Kidney (tissue), 14 donors: ENCODE results near the gene ARFIP1. TPM values are rescaled to one million over a fixed set of nuclear protein-coding genes. Genes with fewer than 3 reads are reported as not detected.

Source experiments
- DNase-seq, 5 donors: peaks; one replicate each; pipeline ENCODE4 v3.0.0-alpha.2; 2013 to 2020
- FAIRE-seq: peaks from 2 replicates; lab custom pipeline; 2012; peaks lifted over from hg19 to GRCh38; lab: Jason Lieb, UNC
- H3K27ac ChIP-seq, 2 donors: one replicate each; pipeline ENCODE4 v1.7.0; 2013; ENCODE audit warnings: low read depth in 2 of 2, low read length in 2 of 2, inconsistent platforms in 1 of 2
- H3K27me3 ChIP-seq: one replicate; pipeline ENCODE4 v1.7.1; 2013; ENCODE audit warnings: low read length, inconsistent platforms; ENCODE audit not compliant: control insufficient read depth, insufficient read depth
- H3K36me3 ChIP-seq, 3 donors: one replicate each; pipeline versions ENCODE4 v1.7.0 to v1.7.1; 2013; ENCODE audit warnings: low read length in 3 of 3, control low read depth in 1 of 3, inconsistent platforms in 1 of 3; ENCODE audit not compliant: insufficient read depth in 3 of 3, control insufficient read depth in 2 of 3
- H3K4me1 ChIP-seq, 3 donors: one replicate each; pipeline versions ENCODE4 v1.7.0 to v1.7.1; 2013; ENCODE audit warnings: low read length in 3 of 3, inconsistent platforms in 1 of 3, low read depth in 1 of 3; ENCODE audit not compliant: control insufficient read depth in 2 of 3, insufficient read depth in 2 of 3
- H3K4me3 ChIP-seq, 3 donors: one replicate each; pipeline versions ENCODE4 v1.7.0 to v1.8.1; 2013; ENCODE audit warnings: low read length in 3 of 3, control low read depth in 1 of 3, inconsistent platforms in 1 of 3
- H3K9ac ChIP-seq, 3 donors: one replicate each; pipeline versions ENCODE4 v1.7.0 to v1.7.1; 2013; ENCODE audit warnings: low read length in 3 of 3, control low read depth in 1 of 3, inconsistent platforms in 1 of 3
- H3K9me3 ChIP-seq, 3 donors: one replicate each; pipeline versions ENCODE4 v1.7.0 to v1.7.1; 2013; ENCODE audit warnings: low read length in 3 of 3, control low read depth in 1 of 3, inconsistent platforms in 1 of 3; ENCODE audit not compliant: control insufficient read depth in 2 of 3, insufficient read depth in 1 of 3
- CTCF ChIP-seq: IDR thresholded peaks from 3 replicates; pipeline ENCODE4 v1.5.1; 2012; ENCODE audit warnings: mild to moderate bottlenecking, moderate library complexity, borderline replicate concordance; ENCODE audit not compliant: insufficient read depth; ENCODE audit errors: extremely low read depth
- intact Hi-C: fragments of 100-400 bp; cut with DNase I; formaldehyde crosslinking; loops from one replicate; pipeline ENCODE4 v1.11.1; 2022
- polyA plus RNA-seq: library from polyadenylated mRNA; stranded (reverse); fragments of 350-450 nt; fragmentation: Illumina TruSeq; extraction: RNeasy Lipid Tissue Mini Kit (QIAGEN cat#74804); gene quantifications from one replicate; pipeline ENCODE4 v1.2.3, GENCODE V29; 2014; ENCODE audit warnings: low read depth, low replicate concordance; ENCODE audit not compliant: insufficient read depth
- total RNA-seq: library from RNA; stranded (reverse); fragmentation: NEBNext Ultra II Directional; extraction: Animal tissue kit (Norgen Biotek cat#: 25700); gene quantifications from one replicate; pipeline ENCODE4 v1.2.1, GENCODE V29; 2021
- donor health status: control.
- donor health status: control.
- donor health status: control.
- donor health status: control.
- donor health status: control.
- donor health status: DM: yes; HTN: yes; CAD: no.
- donor health status: Normal renal cell carcinoma (clear cell type).

ARFIP1 gene
- total and polyA plus RNA-seq, 2 donors from 2014 or later = 23.2 to 39.1 TPM

- Histone ChIP-seq H3K9me3 (no peaks in the 10 kb centered on the region), H3K27ac (no peak overlapping the region), H3K27me3 (no peaks in the 10 kb centered on the region), H3K4me1 (peaks cover 0 to 2% (median 0%) of the 10 kb centered on the region in 3 donors), H3K9ac (no peak overlapping the region), H3K4me3 (no peak overlapping the region), H3K36me3 (no peaks in the 10 kb centered on the region)
- FAIRE-seq = no peak
- no peak for TF ChIP-seq CTCF
- intact Hi-C loops = no loop called here
- peak in 1 of 5 donors; percentile 21 for DNase-seq
Measured at GRCh38 chr4:152928286-152928685, 148.5 kb downstream of the ARFIP1 start.

GRCh38 chr4:152929888-152930287 lies 150.1 kb downstream of the ARFIP1 start:
- no peak overlapping the region for H3K9ac ChIP-seq

GRCh38 chr4:152935143-152935542 lies 155.4 kb downstream of the ARFIP1 start:
- no peaks in the 10 kb centered on the region for H3K36me3 ChIP-seq
- peak in 4 of 5 donors; percentile 37 to 54 (median 52) for DNase-seq
- no peak for FAIRE-seq
- H3K4me3 ChIP-seq = no peak overlapping the region
- no peak overlapping the region for H3K9ac ChIP-seq
- H3K27me3 ChIP-seq = no peaks in the 10 kb centered on the region
- no peak for TF ChIP-seq CTCF
- H3K4me1 ChIP-seq = peaks cover 0 to 6% (median 0%) of the 10 kb centered on the region in 3 donors
- no peak overlapping the region for H3K27ac ChIP-seq
- intact Hi-C loops = no loop called here
- H3K9me3 ChIP-seq = no peaks in the 10 kb centered on the region

More at GRCh38 chr4:152929888-152930287, 150.1 kb downstream of the ARFIP1 start:
- H3K36me3 ChIP-seq = no peaks in the 10 kb centered on the region
- DNase-seq = no peak
- no peak for TF ChIP-seq CTCF
- no peaks in the 10 kb centered on the region for H3K9me3 ChIP-seq
- no peak overlapping the region for H3K27ac ChIP-seq
- H3K27me3 ChIP-seq = no peaks in the 10 kb centered on the region
- H3K4me1 ChIP-seq = peaks cover 0 to 2% (median 0%) of the 10 kb centered on the region in 3 donors
- no peak for FAIRE-seq
- intact Hi-C loops = no loop called here
- no peak overlapping the region for H3K4me3 ChIP-seq
